Rectal smooth muscle tissue (tissue), 1 donor: ENCODE results near the gene RELL2.

Experiments used
- H3K27ac ChIP-seq: one replicate; pipeline ENCODE4 v1.7.0; 2013; ENCODE audit warnings: low read depth, low read length, inconsistent platforms
- H3K27me3 ChIP-seq: one replicate; pipeline ENCODE4 v1.7.0; 2013; ENCODE audit warnings: low read length; ENCODE audit not compliant: control insufficient read depth, insufficient read depth
- H3K36me3 ChIP-seq: one replicate; pipeline ENCODE4 v1.7.0; 2013; ENCODE audit warnings: low read length; ENCODE audit not compliant: control insufficient read depth, insufficient read depth
- H3K4me1 ChIP-seq: one replicate; pipeline ENCODE4 v1.7.0; 2013; ENCODE audit warnings: low read length; ENCODE audit not compliant: control insufficient read depth, insufficient read depth
- H3K4me3 ChIP-seq: one replicate; pipeline ENCODE4 v1.7.0; 2013; ENCODE audit warnings: low read length
- H3K9ac ChIP-seq: one replicate; pipeline ENCODE4 v1.7.0; 2013; ENCODE audit warnings: low read length

The RELL2 gene

DNA sequence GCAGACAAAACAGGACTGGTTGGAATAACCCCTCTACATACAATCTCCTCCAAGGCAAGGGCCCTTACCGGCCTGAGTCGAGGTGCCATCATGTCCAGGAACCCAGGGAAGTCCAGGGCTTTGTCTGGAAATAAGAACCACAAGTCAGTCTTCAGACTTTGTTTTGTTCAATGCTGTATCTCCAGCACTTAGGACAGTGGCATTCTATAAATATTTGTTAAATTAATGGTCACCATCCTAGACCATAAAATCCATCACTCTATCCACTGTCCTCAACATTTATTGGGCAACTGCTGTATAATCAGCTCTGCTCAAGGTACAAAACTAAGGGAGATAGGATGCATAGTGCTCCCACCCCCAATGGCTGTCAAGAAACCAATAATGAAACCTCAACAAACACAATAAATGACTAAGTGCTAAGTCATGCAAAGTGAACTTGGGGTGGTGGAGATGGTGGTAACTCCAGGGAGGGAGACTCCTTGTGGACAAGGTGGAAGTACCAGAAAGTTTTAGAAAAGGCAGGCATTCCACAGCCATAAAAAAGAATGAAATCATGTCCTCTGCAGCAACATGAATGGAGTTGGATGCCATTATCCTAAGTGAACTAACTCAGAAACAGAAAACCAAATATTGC is 5.0 kb downstream of the RELL2 start:
- Histone ChIP-seq H3K27me3 (no peaks in the 10 kb centered on the region), H3K36me3 (peaks cover 4% of the 10 kb centered on the region), H3K27ac (no peak overlapping the region), H3K9ac (no peak overlapping the region), H3K4me1 (peaks cover 6% of the 10 kb centered on the region), H3K4me3 (no peak overlapping the region)

GRCh38 chr5:141646026-141646425 is 9.2 kb downstream of the RELL2 start:
- no peak overlapping the region for H3K9ac ChIP-seq
- no peak overlapping the region for H3K27ac ChIP-seq
- H3K4me1 ChIP-seq = no peaks in the 10 kb centered on the region
- no peaks in the 10 kb centered on the region for H3K27me3 ChIP-seq
- H3K36me3 ChIP-seq = peaks cover 7% of the 10 kb centered on the region
- no peak overlapping the region for H3K4me3 ChIP-seq

GRCh38 chr5:141647242-141647641 is 10.4 kb downstream of the RELL2 start:
- no peaks in the 10 kb centered on the region for H3K4me1 ChIP-seq

GRCh38 chr5:141647851-141648250 is 11.1 kb downstream of the RELL2 start:
- Histone ChIP-seq H3K4me1 (no peaks in the 10 kb centered on the region), H3K36me3 (peaks cover 7% of the 10 kb centered on the region), H3K4me3 (no peak overlapping the region), H3K9ac (no peak overlapping the region), H3K27ac (no peak overlapping the region), H3K27me3 (no peaks in the 10 kb centered on the region)

More at GRCh38 chr5:141647242-141647641, 10.4 kb downstream of the RELL2 start:
- Histone ChIP-seq H3K36me3 (peaks cover 7% of the 10 kb centered on the region), H3K27ac (no peak overlapping the region), H3K27me3 (no peaks in the 10 kb centered on the region), H3K4me3 (no peak overlapping the region), H3K9ac (no peak overlapping the region)

GRCh38 chr5:141649056-141649688 is 12.4 kb downstream of the RELL2 start:
- no peaks in the 10 kb centered on the region for H3K4me1 ChIP-seq
- peaks cover 7% of the 10 kb centered on the region for H3K36me3 ChIP-seq
- H3K4me3 ChIP-seq = no peak overlapping the region
- no peaks in the 10 kb centered on the region for H3K27me3 ChIP-seq
- no peak overlapping the region for H3K27ac ChIP-seq
- H3K9ac ChIP-seq = no peak overlapping the region

DNA sequence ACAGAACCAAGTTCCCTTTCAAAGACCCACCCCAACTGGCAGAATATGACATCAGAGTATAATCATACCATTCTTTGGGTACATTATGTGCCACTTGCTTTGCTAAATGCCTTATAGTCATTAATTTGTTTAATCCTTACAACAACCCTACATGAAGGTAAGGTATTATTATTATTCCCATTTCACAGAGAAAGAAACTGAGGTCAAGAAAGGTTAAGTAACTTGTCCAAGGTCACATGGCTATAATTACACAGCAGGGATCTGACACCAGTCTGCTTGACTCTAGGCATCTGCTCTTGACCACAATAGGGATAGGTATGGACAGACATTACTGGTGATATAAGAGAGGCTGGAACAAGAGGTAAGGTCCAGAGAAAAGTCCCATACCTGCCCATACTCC is 13.2 kb downstream of the RELL2 start:
- Histone ChIP-seq H3K36me3 (peaks cover 7% of the 10 kb centered on the region), H3K27ac (no peak overlapping the region), H3K27me3 (no peaks in the 10 kb centered on the region), H3K4me1 (no peaks in the 10 kb centered on the region), H3K9ac (no peak overlapping the region), H3K4me3 (no peak overlapping the region)

- Histone ChIP-seq H3K4me1 (no peaks in the 10 kb centered on the region), H3K27ac (no peak within 1 kb of the TSS), H3K4me3 (peak within 1 kb of the TSS; percentile 72), H3K36me3 (peaks cover 8% of the 10 kb centered on the region), H3K27me3 (no peaks in the 10 kb centered on the region), H3K9ac (no peak within 1 kb of the TSS)
These were observed 14.3 kb downstream of the RELL2 start, which contains the start of gene FCHSD1 for GRCh38 chr5:141650851-141651727. FCHSD1 (minus strand) TSS chr5:141651418; CDS start chr5:141651368, 50 bp downstream.

DNA sequence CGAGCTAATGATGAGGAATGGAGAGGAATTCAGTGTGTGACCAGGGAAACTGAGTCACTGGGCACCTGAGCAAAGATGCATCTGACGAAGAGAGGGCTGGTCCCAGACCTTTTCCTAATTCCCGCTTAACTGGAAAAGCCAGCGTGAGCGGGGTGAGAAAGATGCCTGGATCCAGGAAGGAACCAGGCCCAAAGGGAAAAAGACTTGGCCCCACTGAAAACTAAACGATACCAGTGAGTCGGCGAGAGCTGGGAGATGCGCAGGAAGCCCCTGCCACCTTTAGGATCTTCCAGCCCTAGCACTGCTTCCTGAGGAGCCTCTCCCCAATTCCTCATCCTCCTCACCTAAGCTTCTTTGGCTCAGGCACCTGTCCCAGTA is 14.9 kb downstream of the RELL2 start:
- Histone ChIP-seq H3K27me3 (no peaks in the 10 kb centered on the region), H3K4me1 (no peaks in the 10 kb centered on the region), H3K9ac (no peak overlapping the region), H3K4me3 (peak overlapping the region; percentile 72), H3K27ac (no peak overlapping the region), H3K36me3 (peaks cover 7% of the 10 kb centered on the region)

- Histone ChIP-seq H3K9ac (no peak overlapping the region), H3K36me3 (peaks cover 4% of the 10 kb centered on the region)
These were observed 17.5 kb downstream of the RELL2 start for GRCh38 chr5:141654298-141654697.

DNA sequence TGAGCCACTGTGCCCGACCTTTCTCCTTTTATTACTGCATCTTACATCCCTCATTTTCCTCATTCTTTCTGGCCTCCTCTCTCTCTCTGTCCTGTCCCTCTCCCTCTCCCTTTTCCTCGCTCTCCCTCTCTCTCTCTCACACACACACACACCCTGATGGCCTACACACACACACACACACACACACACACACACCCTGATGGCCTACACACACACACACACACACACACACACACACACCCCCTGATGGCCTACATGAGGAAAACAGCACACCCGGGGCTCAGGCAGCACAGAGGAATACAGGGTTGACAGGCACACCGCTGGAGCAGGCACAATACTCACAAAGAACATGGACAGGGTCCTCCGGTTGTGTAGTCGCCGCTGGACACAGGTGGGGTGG is 18.2 kb downstream of the RELL2 start:
- Histone ChIP-seq H3K4me1 (no peaks in the 10 kb centered on the region), H3K36me3 (peaks cover 4% of the 10 kb centered on the region), H3K27me3 (no peaks in the 10 kb centered on the region), H3K27ac (no peak overlapping the region), H3K4me3 (no peak overlapping the region), H3K9ac (no peak overlapping the region)

More at GRCh38 chr5:141654298-141654697, 17.5 kb downstream of the RELL2 start:
- no peak overlapping the region for H3K4me3 ChIP-seq
- H3K27me3 ChIP-seq = no peaks in the 10 kb centered on the region
- no peaks in the 10 kb centered on the region for H3K4me1 ChIP-seq
- H3K27ac ChIP-seq = no peak overlapping the region

DNA sequence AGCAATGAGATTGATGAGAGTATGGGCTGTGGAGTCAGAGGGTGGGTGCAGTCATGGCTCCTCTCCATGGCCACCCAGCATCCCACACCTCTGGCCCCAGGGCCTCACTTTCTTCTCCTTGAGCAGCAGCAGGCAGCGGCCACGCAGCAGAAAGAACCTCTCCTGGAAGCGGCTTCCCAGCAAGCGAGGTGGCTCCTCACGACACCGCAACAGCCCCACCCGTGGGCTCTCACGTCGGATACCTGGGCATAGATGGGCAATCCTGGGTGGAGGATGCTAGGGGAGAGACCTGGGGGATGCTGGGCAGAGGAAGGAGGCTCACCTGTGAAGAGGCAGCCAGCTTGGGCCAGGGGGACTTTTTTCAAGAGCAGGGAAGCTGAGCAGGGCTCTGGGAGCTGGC is 19.6 kb downstream of the RELL2 start:
- Histone ChIP-seq H3K4me3 (no peak overlapping the region), H3K4me1 (no peaks in the 10 kb centered on the region), H3K27ac (no peak overlapping the region), H3K36me3 (peaks cover 4% of the 10 kb centered on the region), H3K27me3 (no peaks in the 10 kb centered on the region), H3K9ac (no peak overlapping the region)

- no peak overlapping the region for H3K4me3 ChIP-seq
- H3K9ac ChIP-seq = no peak overlapping the region
- no peak overlapping the region for H3K27ac ChIP-seq
- H3K36me3 ChIP-seq = peaks cover 4% of the 10 kb centered on the region
- no peaks in the 10 kb centered on the region for H3K27me3 ChIP-seq
- no peaks in the 10 kb centered on the region for H3K4me1 ChIP-seq
These were observed 20.6 kb downstream of the RELL2 start for GRCh38 chr5:141657404-141657803.
